Heart left ventricle (tissue), 13 donors: ENCODE measurements around the gene ANO2.

Source experiments
- POLR2A ChIP-seq, 2 donors: fragments of 450-650 bp; IDR thresholded peaks; one replicate each; pipeline ENCODE4 v1.6.1; 2017; ENCODE audit warnings: antibody characterized with exemption in 2 of 2, mild to moderate bottlenecking in 2 of 2, moderate library complexity in 2 of 2
- TF ChIP-seq, protein P1 (sequence below), 12 donors: fragments of 200-600 bp; sonication (generic) in 4 of 12; IDR thresholded peaks; one replicate each; pipeline versions ENCODE4 v1.5.0 to v1.8.0; 2018 to 2022; ENCODE audit warnings: antibody characterized with exemption in 12 of 12, mild to moderate bottlenecking in 5 of 12
- donor health status: ischemic (EF 13 %, LVEDD 7.1; RV severe dilation, severe dysfunction).
- donor health status: DM: no; HTN: yes; CAD: no.
- donor health status: DM: no; HTN: no; CAD: no.
- donor health status: ischemic (EF 25% LVEDD 6.9; RV normal size, moderate dysfunction).
- donor health status: ischemic (EF 25% LVEDD 5.7; RV mildly dilated, moderate dysfunction).
- donor health status: ischemic (EF 35%, LVEDD 5.7; RV mildly dilated, moderate dysfunction).
- donor health status: nonischemic (EF 11% LVEDD 7.7; RV severe dilation, severe dysfunction).
- donor health status: DM: yes; HTN: yes; CAD: no.
- donor health status: PGD.
- donor health status: ischemic (EF 29% LVEDD 5.4; RV normal size, mild dysfunction).
- donor health status: nonischemic (EF 23%, LVEDD 6.1; RV moderate dilation, normal function).

DNA sequence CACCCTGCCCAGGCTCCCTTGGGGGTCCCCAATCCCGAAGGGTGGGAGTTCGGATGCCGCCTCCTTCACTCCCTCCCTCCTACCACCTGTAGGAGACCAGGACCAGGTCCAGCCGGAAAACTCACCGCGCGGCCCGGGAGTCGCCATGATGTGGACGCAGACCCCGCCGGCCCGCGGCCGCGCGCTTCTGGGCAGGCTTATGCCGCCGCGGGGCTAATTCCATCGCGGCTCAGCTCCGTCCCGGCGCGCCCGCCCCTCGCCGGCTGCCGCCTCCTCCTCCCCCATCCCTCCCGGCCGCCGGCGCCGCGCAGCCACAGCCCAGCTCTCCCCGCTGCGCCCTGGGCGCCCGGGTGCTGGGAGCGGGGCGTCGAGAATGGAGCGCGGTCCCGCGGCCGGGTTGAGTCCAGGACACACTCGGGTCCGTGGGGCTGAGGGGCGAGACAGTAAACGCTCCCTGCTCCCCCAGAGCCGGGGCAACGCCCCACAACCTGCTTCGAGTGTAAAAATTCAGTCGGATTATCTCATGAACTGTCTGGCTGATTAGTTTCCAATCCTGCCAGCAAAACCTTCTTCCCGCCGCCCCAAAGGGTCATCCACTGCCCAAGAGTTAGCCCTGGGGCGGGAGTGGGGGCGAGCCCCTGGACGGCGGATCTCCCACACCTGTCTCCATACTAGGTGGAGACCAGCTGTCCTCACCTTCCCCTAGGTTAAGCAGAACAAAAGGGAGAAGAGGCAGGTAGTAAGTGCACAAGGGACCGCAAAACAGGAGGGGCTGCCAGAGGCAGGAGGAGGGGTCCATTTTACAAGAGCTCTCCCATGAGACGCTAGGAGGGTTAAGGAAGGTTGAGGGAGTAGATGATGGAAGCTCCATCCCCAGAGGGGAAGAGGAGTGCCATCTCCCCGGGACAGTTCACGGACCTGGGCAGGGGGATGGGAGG is at the start of gene ANO2:
- TF ChIP-seq, protein P1, sequence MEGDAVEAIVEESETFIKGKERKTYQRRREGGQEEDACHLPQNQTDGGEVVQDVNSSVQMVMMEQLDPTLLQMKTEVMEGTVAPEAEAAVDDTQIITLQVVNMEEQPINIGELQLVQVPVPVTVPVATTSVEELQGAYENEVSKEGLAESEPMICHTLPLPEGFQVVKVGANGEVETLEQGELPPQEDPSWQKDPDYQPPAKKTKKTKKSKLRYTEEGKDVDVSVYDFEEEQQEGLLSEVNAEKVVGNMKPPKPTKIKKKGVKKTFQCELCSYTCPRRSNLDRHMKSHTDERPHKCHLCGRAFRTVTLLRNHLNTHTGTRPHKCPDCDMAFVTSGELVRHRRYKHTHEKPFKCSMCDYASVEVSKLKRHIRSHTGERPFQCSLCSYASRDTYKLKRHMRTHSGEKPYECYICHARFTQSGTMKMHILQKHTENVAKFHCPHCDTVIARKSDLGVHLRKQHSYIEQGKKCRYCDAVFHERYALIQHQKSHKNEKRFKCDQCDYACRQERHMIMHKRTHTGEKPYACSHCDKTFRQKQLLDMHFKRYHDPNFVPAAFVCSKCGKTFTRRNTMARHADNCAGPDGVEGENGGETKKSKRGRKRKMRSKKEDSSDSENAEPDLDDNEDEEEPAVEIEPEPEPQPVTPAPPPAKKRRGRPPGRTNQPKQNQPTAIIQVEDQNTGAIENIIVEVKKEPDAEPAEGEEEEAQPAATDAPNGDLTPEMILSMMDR (IDR thresholded peaks at IDR 0.05), result no peak
- TF ChIP-seq POLR2A (IDR thresholded peaks at IDR 0.05), result no peak
